AG10803 (cell line): ENCODE data around the gene PPM1D.

Experiments used
- DNase-seq: peaks from one replicate; pipeline ENCODE4 v3.0.0; 2010; ENCODE audit warnings: low read depth
- H3K4me3 ChIP-seq: 2 replicates; pipeline ENCODE4 v1.5.1; 2011; ENCODE audit warnings: mild to moderate bottlenecking, low read length, control low read depth
- TF ChIP-seq, protein P1 (sequence below): conservative IDR thresholded peaks from 2 replicates; pipeline ENCODE4 v1.5.1; 2011; ENCODE audit warnings: mild to moderate bottlenecking, low read length, control low read depth, inconsistent platforms

The PPM1D gene

GRCh38 chr17:60695960-60696359, 96.0 kb downstream of the PPM1D start:
- TF ChIP-seq, protein P1, sequence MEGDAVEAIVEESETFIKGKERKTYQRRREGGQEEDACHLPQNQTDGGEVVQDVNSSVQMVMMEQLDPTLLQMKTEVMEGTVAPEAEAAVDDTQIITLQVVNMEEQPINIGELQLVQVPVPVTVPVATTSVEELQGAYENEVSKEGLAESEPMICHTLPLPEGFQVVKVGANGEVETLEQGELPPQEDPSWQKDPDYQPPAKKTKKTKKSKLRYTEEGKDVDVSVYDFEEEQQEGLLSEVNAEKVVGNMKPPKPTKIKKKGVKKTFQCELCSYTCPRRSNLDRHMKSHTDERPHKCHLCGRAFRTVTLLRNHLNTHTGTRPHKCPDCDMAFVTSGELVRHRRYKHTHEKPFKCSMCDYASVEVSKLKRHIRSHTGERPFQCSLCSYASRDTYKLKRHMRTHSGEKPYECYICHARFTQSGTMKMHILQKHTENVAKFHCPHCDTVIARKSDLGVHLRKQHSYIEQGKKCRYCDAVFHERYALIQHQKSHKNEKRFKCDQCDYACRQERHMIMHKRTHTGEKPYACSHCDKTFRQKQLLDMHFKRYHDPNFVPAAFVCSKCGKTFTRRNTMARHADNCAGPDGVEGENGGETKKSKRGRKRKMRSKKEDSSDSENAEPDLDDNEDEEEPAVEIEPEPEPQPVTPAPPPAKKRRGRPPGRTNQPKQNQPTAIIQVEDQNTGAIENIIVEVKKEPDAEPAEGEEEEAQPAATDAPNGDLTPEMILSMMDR = no peak
- DNase-seq = peak; percentile 22
- H3K4me3 ChIP-seq = no peak overlapping the region

- TF ChIP-seq, protein P1 = no peak
- no peak for DNase-seq
- H3K4me3 ChIP-seq = no peak overlapping the region
Measured at GRCh38 chr17:60699090-60699489, 99.1 kb downstream of the PPM1D start.

GRCh38 chr17:60704170-60704569, 104.2 kb downstream of the PPM1D start:
- H3K4me3 ChIP-seq = no peak overlapping the region
- TF ChIP-seq, protein P1 = no peak
- DNase-seq = no peak

DNA sequence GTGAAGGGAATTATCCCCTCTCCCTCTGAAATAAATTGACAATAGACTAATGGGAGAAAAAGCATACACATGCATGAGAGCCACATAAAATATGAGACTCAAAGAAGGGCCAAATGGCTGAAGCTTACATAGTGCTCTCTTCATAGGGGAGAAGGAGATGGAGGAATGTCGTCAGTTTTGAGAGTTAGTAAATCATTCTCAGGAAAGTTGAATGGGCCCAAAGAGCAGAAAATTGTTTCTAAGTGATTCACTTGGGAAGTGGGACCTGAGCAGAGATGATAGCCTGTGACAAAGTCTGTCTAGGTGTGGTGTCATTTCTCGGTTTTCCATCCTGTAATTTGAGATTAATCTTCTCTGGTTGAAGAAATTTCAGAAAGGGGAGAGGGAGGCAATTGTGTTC, 112.7 kb downstream of the PPM1D start:
- TF ChIP-seq, protein P1 = no peak
- no peak overlapping the region for H3K4me3 ChIP-seq
- DNase-seq = no peak

- no peak overlapping the region for H3K4me3 ChIP-seq
- TF ChIP-seq, protein P1 = no peak
- DNase-seq = no peak
Measured at GRCh38 chr17:60713608-60714007, 113.6 kb downstream of the PPM1D start.
